Measurements from ENCODE around the gene MAP3K3. TPM values are rescaled to one million over a fixed set of nuclear protein-coding genes. Genes with fewer than 3 reads are reported as not detected.

Gene MAP3K3
- total and polyA plus RNA-seq, 9 donors: 32.2 to 41.0 (median 36.3) TPM

GRCh38 chr17:63634816-63635215 is 12.6 kb downstream of the MAP3K3 start:
- H3K27me3 ChIP-seq: no peaks in the 10 kb centered on the region
- H3K27ac ChIP-seq: no peak overlapping the region
- WGBS, 3 donors: 24 to 61% (median 50%) methylated on average over 1 of the region's 1 CpG
- no peak for TF ChIP-seq CTCF (IDR thresholded peaks at IDR 0.05)
- no peak for TF ChIP-seq EP300 (IDR thresholded peaks at IDR 0.05)
- H3K36me3 ChIP-seq: no peaks in the 10 kb centered on the region
- peaks cover 2% of the 10 kb centered on the region for H3K4me1 ChIP-seq (ENCODE audit: insufficient read depth)
- H3K9me3 ChIP-seq: no peaks in the 10 kb centered on the region
- intact Hi-C loops (cut with DNase I): no loop called here
- H3K4me3 ChIP-seq: no peak overlapping the region
- no peak for DNase-seq

- intact Hi-C loops (cut with DNase I): no loop called here
- TF ChIP-seq CTCF (IDR thresholded peaks at IDR 0.05): no peak
- no peak for TF ChIP-seq POLR2A (IDR thresholded peaks at IDR 0.05)
- TF ChIP-seq EP300 (IDR thresholded peaks at IDR 0.05): no peak
- 17 to 40% (median 20%) methylated on average over 2 of the region's 2 CpGs for WGBS, 3 donors
- Histone ChIP-seq H3K27ac (no peak overlapping the region), H3K27me3 (no peaks in the 10 kb centered on the region), H3K4me3 (no peak overlapping the region), H3K4me1 (ENCODE audit: insufficient read depth) (peaks cover 2% of the 10 kb centered on the region), H3K36me3 (no peaks in the 10 kb centered on the region), H3K9me3 (no peaks in the 10 kb centered on the region)
- DNase-seq: no peak
These were observed 13.1 kb downstream of the MAP3K3 start for GRCh38 chr17:63635290-63635689.

GRCh38 chr17:63635787-63636186 is 13.6 kb downstream of the MAP3K3 start:
- intact Hi-C loops (cut with DNase I): no loop called here
- Histone ChIP-seq H3K36me3 (no peaks in the 10 kb centered on the region), H3K4me3 (no peak overlapping the region), H3K27me3 (no peaks in the 10 kb centered on the region), H3K27ac (no peak overlapping the region), H3K9me3 (no peaks in the 10 kb centered on the region), H3K4me1 (ENCODE audit: insufficient read depth) (peaks cover 2% of the 10 kb centered on the region)
- DNase-seq: no peak
- WGBS, 3 donors: 55 to 94% (median 69%) methylated on average over 2 of the region's 2 CpGs
- TF ChIP-seq POLR2A (IDR thresholded peaks at IDR 0.05) (no peak), EP300 (IDR thresholded peaks at IDR 0.05) (no peak), CTCF (IDR thresholded peaks at IDR 0.05) (no peak)

GRCh38 chr17:63639125-63639524 is 16.9 kb downstream of the MAP3K3 start:
- H3K9me3 ChIP-seq: no peaks in the 10 kb centered on the region
- H3K27me3 ChIP-seq: no peaks in the 10 kb centered on the region
- no peak overlapping the region for H3K4me3 ChIP-seq
- DNase-seq: no peak
- H3K4me1 ChIP-seq (ENCODE audit: insufficient read depth): peaks cover under 1% of the 10 kb centered on the region
- intact Hi-C loops (cut with DNase I): no loop called here
- WGBS, 3 donors: 57 to 80% (median 60%) methylated on average over 1 of the region's 1 CpG
- no peak overlapping the region for H3K27ac ChIP-seq
- no peaks in the 10 kb centered on the region for H3K36me3 ChIP-seq
- TF ChIP-seq POLR2A (IDR thresholded peaks at IDR 0.05): no peak
- TF ChIP-seq CTCF (IDR thresholded peaks at IDR 0.05): no peak
- TF ChIP-seq EP300 (IDR thresholded peaks at IDR 0.05): no peak

GRCh38 chr17:63640038-63640437 is 17.8 kb downstream of the MAP3K3 start:
- 88 to 95% (median 93%) methylated on average over 4 of the region's 4 CpGs for WGBS, 3 donors
- H3K27me3 ChIP-seq: no peaks in the 10 kb centered on the region
- no peak overlapping the region for H3K27ac ChIP-seq
- H3K36me3 ChIP-seq: no peaks in the 10 kb centered on the region
- no peak for DNase-seq
- TF ChIP-seq EP300 (IDR thresholded peaks at IDR 0.05): no peak
- no peak for TF ChIP-seq POLR2A (IDR thresholded peaks at IDR 0.05)
- no peak for TF ChIP-seq CTCF (IDR thresholded peaks at IDR 0.05)
- H3K4me3 ChIP-seq: no peak overlapping the region
- no peaks in the 10 kb centered on the region for H3K9me3 ChIP-seq
- H3K4me1 ChIP-seq (ENCODE audit: insufficient read depth): no peaks in the 10 kb centered on the region
- intact Hi-C loops (cut with DNase I): no loop called here

Measured in ovary (tissue), 9 donors.